Transverse colon (tissue), 4 donors: ENCODE results near the gene KRTAP12-1. TPM values are rescaled to one million over a fixed set of nuclear protein-coding genes. Genes with fewer than 3 reads are reported as not detected.

Source experiments
- DNase-seq: peaks from one replicate; pipeline ENCODE4 v3.0.0-alpha.2; 2019
- H3K27ac ChIP-seq, 4 donors: fragments of 200-600 bp; sonication (generic); 2 replicates each; pipeline ENCODE4 v1.5.1; 2016 to 2018; ENCODE audit warnings: inconsistent platforms in 4 of 4
- H3K27me3 ChIP-seq: fragments of 200-600 bp; sonication (generic); 2 replicates; pipeline ENCODE4 v1.5.1; 2017; ENCODE audit warnings: inconsistent platforms
- H3K36me3 ChIP-seq, 4 donors: fragments of 200-600 bp; sonication (generic); 2 replicates each; pipeline ENCODE4 v1.5.1; 2017 to 2019; ENCODE audit warnings: inconsistent platforms in 4 of 4
- H3K4me1 ChIP-seq, 4 donors: fragments of 200-600 bp; sonication (generic); 2 replicates each; pipeline ENCODE4 v1.5.1; 2017 to 2020; ENCODE audit warnings: inconsistent platforms in 4 of 4
- H3K4me3 ChIP-seq, 4 donors: fragments of 200-600 bp; sonication (generic); 1 replicate in 1 of 4; 2 replicates in 3 of 4; pipeline versions ENCODE4 v1.5.1 to v1.6.1; 2017 to 2019; ENCODE audit warnings: inconsistent platforms in 4 of 4
- H3K9me3 ChIP-seq, 2 donors: fragments of 200-600 bp; sonication (generic); 2 replicates each; pipeline ENCODE4 v1.5.1; 2017 to 2019; ENCODE audit warnings: inconsistent platforms in 2 of 2
- CTCF ChIP-seq, 5 experiments: fragments of 200-600 bp in 3 of 5; fragments of 450-650 bp in 2 of 5; sonication (generic) in 3 of 5; IDR thresholded peaks; 1 replicate in 2 of 5; 2 replicates in 3 of 5; pipeline ENCODE4 v1.5.1; 2016 to 2017; ENCODE audit warnings: antibody characterized with exemption in 5 of 5, inconsistent platforms in 3 of 5, mild to moderate bottlenecking in 2 of 5, moderate library complexity in 1 of 5
- EP300 ChIP-seq: sonication (generic); formaldehyde crosslinking; IDR thresholded peaks from one replicate; pipeline ENCODE4 v1.6.1; 2017; ENCODE audit warnings: antibody characterized with exemption, low read depth
- POLR2A ChIP-seq: fragments of 450-650 bp; IDR thresholded peaks from one replicate; pipeline ENCODE4 v1.6.1; 2016; ENCODE audit warnings: antibody characterized with exemption, mild to moderate bottlenecking, moderate library complexity
- POLR2AphosphoS5 ChIP-seq, 3 donors: sonication (generic); formaldehyde crosslinking; IDR thresholded peaks; one replicate each; pipeline ENCODE4 v1.6.1; 2016; ENCODE audit warnings: antibody characterized with exemption in 3 of 3
- WGBS, 2 donors: methylation state at CpG; one replicate each; pipeline ENCODE4 v1.1.5; 2018; ENCODE audit warnings: low coverage in 1 of 2; 5-methylcytosine and 5-hydroxymethylcytosine counted together
- in situ Hi-C, 4 donors: fragments of 200-750 bp; cut with MboI; loops; one replicate each; pipeline versions ENCODE4 v1.15.0 to v1.15.1; 2017; ENCODE audit warnings: low sequenced_read_pairs in 3 of 4, low pct_ligation_motif_present in 1 of 4, low pct_unique_long_range_greater_than_20kb in 1 of 4
- intact Hi-C: fragments of 100-400 bp; cut with DNase I; formaldehyde crosslinking; loops from one replicate; pipeline ENCODE4 v1.15.1; 2023; ENCODE audit warnings: low total_unique reads
- total RNA-seq, 4 donors: library from RNA; depleted of rRNA; stranded (reverse); fragments of >200 nt; gene quantifications; one replicate each; pipeline ENCODE4 v1.1.0, GENCODE V29; 2016

Gene KRTAP12-1
- total RNA-seq, 4 donors from 2014 or later: not detected

GRCh38 chr21:44701541-44701940, 19.6 kb upstream of the KRTAP12-1 start:
- TF ChIP-seq POLR2A: no peak
- TF ChIP-seq POLR2AphosphoS5 (IDR thresholded peaks at IDR 0.05): no peak
- TF ChIP-seq EP300: no peak
- no peak for TF ChIP-seq CTCF (IDR thresholded peaks at IDR 0.05)
- intact Hi-C loops (no loop called here), in situ Hi-C loops (no loop called here)
- Histone ChIP-seq H3K4me1 (no peaks in the 10 kb centered on the region), H3K27ac (no peak overlapping the region), H3K9me3 (no peaks in the 10 kb centered on the region), H3K36me3 (no peaks in the 10 kb centered on the region), H3K27me3 (peaks cover 84% of the 10 kb centered on the region), H3K4me3 (no peak overlapping the region)
- DNase-seq: no peak
- WGBS, 2 donors: 27 to 42% methylated on average over 3 to 12 of the region's 12 CpGs

- DNase-seq: no peak
- Histone ChIP-seq H3K27ac (no peak overlapping the region), H3K27me3 (peaks cover 84% of the 10 kb centered on the region), H3K36me3 (no peaks in the 10 kb centered on the region), H3K9me3 (no peaks in the 10 kb centered on the region), H3K4me3 (no peak overlapping the region), H3K4me1 (no peaks in the 10 kb centered on the region)
- TF ChIP-seq CTCF (IDR thresholded peaks at IDR 0.05): no peak
- no peak for TF ChIP-seq POLR2AphosphoS5 (IDR thresholded peaks at IDR 0.05)
- TF ChIP-seq EP300: no peak
- no peak for TF ChIP-seq POLR2A
- intact Hi-C loops: no loop called here
- in situ Hi-C loops: no loop called here
- 83 to 86% methylated on average over 10 to 14 of the region's 14 CpGs for WGBS, 2 donors
Measured at GRCh38 chr21:44701023-44701400, 19.0 kb upstream of the KRTAP12-1 start.

GRCh38 chr21:44700101-44701022, 18.4 kb upstream of the KRTAP12-1 start:
- H3K27ac ChIP-seq: no peak overlapping the region
- no peak for TF ChIP-seq EP300
- no peak for TF ChIP-seq POLR2AphosphoS5 (IDR thresholded peaks at IDR 0.05)
- TF ChIP-seq CTCF (IDR thresholded peaks at IDR 0.05): no peak
- TF ChIP-seq POLR2A: no peak
- 30 to 52% methylated on average over 2 to 21 of the region's 21 CpGs for WGBS, 2 donors
- no peaks in the 10 kb centered on the region for H3K36me3 ChIP-seq
- H3K27me3 ChIP-seq: peaks cover 85% of the 10 kb centered on the region
- no peak for DNase-seq
- no peak overlapping the region for H3K4me3 ChIP-seq
- H3K9me3 ChIP-seq: no peaks in the 10 kb centered on the region
- in situ Hi-C loops (no loop called here), intact Hi-C loops (no loop called here)
- no peaks in the 10 kb centered on the region for H3K4me1 ChIP-seq

GRCh38 chr21:44699502-44700001, 17.6 kb upstream of the KRTAP12-1 start:
- in situ Hi-C loops (loop anchor here in 2 of 4 donors (25.0 kb wide), 1 partner anchor 112 kb away; the partner anchor contains the start of genes KRTAP10-5 (in 2 of the 2) and KRTAP10-6 (in 2 of the 2)), intact Hi-C loops (no loop called here)
- no peak overlapping the region for H3K27ac ChIP-seq
- WGBS, 2 donors: 47 to 51% methylated on average over 6 to 14 of the region's 17 CpGs
- TF ChIP-seq EP300 (no peak), CTCF (IDR thresholded peaks at IDR 0.05) (no peak), POLR2A (no peak), POLR2AphosphoS5 (IDR thresholded peaks at IDR 0.05) (no peak)
- no peaks in the 10 kb centered on the region for H3K36me3 ChIP-seq
- H3K4me1 ChIP-seq: no peaks in the 10 kb centered on the region
- H3K9me3 ChIP-seq: no peaks in the 10 kb centered on the region
- H3K27me3 ChIP-seq: peaks cover 88% of the 10 kb centered on the region
- no peak overlapping the region for H3K4me3 ChIP-seq
- no peak for DNase-seq
